NK-92 (cell line): Measurements from ENCODE around the gene KRTAP6-1.

ENCODE experiments used
- DNase-seq: peaks from one replicate; lab custom pipeline; 2025; ENCODE audit not compliant: unreplicated experiment; lab: John Stamatoyannopoulos, UW

KRTAP6-1 gene

DNA sequence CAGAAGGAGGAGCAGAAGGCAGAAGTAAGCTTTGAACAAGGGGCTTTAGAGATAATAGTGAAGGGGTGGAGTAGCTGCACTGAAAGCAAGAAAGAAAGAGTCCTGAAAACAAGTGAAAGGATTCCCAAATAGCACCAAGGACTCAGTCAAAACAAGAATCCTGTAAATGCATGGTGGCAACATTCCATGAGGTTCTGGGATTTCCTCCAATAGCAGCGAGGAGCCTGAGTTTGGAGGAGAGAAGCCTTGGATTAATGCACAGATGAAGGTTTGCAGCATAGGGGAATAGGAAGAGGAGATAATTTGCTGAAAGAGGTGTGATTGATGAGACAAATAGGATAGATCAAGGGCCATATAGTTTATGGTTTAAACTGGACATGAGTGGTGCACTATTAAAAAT lies 34.4 kb downstream of the KRTAP6-1 start:
- no peak for DNase-seq

DNA sequence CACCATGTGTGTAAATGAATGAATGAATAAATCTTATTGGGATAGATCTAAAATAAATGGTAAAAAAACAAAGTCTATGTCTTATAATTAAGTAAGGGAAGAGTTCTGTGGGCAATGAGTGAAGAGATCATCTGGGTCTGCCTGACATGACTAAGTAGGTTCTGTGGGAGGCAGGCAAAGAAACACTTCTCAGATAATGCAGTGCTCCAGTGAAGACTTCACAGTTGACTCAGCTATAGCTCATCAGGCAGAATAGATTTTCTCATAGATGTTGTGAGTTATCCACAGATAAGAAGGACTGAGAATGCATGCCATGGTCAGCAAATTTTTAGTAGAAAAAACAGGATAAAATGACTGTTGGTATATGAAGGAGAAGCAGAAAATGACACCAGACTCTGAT lies 36.0 kb downstream of the KRTAP6-1 start:
- DNase-seq: no peak

DNA sequence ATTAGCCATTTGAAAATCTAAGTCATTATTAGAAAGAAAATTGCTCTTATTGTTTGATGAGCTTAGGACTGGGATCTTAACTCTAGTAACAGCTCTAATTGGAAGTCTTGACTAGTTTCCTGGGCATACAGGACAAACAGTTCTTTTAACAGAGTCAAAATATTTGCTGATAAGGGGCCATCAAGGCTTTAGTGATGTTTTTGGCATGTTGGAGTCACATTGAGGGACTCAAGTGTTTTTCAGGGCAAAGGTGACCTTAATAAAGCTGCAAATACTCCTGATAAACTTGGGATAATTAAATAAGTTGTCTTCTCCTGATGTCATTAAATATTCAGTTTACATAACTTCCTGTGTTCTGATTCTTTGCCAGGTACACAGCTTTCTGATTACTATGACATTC lies 46.1 kb downstream of the KRTAP6-1 start:
- no peak for DNase-seq

DNA sequence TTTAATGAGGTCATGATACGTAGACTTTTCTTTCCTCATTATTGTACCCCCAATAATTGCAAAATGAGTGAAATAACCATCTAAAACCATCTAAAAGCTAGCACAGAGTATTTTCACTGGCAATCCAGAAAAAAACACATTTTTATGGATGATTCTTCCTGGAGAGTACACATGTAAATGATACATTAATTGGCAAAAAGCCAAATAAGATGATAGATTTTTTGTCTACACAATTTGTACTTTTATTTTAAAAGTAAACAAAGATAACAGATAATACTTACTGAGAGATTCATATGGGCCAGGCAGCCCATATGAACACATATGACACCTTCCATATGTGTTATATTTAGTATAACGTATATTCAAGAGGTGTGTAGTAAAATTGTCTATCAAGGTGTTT lies 50.1 kb downstream of the KRTAP6-1 start:
- DNase-seq: no peak
